GM12878 (cell line): Measurements from ENCODE around the gene ADGRF4. TPM values are rescaled to one million over a fixed set of nuclear protein-coding genes. Genes with fewer than 3 reads are reported as not detected.
A peak's percentile ranks its signal among the peaks of the same experiment; 100 is the strongest.

Experiments
- ATAC-seq: fragments of 200-7000 bp; cut with Tn5 transposase; 3 replicates; pipeline ENCODE4 v1.9.1; 2020; ENCODE audit warnings: mild to moderate bottlenecking, moderate library complexity
- BruUV-seq: library from RNA; stranded (reverse); fragments of 400-500 nt; replicated peaks from 2 replicates; lab custom pipeline; 2021; lab: Mats Ljungman, UMichigan
- CTCF ChIA-PET: fragments of 300-600 bp; sonication (Branson Sonifier 250); formaldehyde crosslinking; extraction: SDS; loops from one replicate; lab custom pipeline; 2021; ENCODE audit warnings: inconsistent platforms; lab: Yijun Ruan, JAX
- POLR2A ChIA-PET: fragments of 350-600 bp; formaldehyde crosslinking; extraction: SDS; loops from one replicate; lab custom pipeline; 2021; ENCODE audit warnings: inconsistent platforms; lab: Charles Lee
- RAD21 ChIA-PET: fragments of 300-600 bp; sonication (Branson Sonifier 250); formaldehyde crosslinking; loops from one replicate; lab custom pipeline; 2023; ENCODE audit warnings: antibody characterized with exemption; ENCODE audit not compliant: unreplicated experiment; lab: Charles Lee
- SMC1A ChIA-PET: fragments of 300-600 bp; sonication (Branson Sonifier 250); formaldehyde crosslinking; loops from one replicate; lab custom pipeline; 2023; ENCODE audit not compliant: unreplicated experiment, uncharacterized antibody; lab: Charles Lee
- DNase-seq: peaks from one replicate; pipeline ENCODE4 v3.0.0-alpha.2; 2011; ENCODE audit warnings: low read depth, low spot score
- FAIRE-seq: peaks from 3 replicates; lab custom pipeline; 2011; peaks lifted over from hg19 to GRCh38; lab: Jason Lieb, UNC
- H2AFZ ChIP-seq: 2 replicates; pipeline ENCODE4 v1.6.0; 2011; ENCODE audit warnings: low read depth, low read length, control low read depth; ENCODE audit not compliant: control insufficient read depth
- H3K27ac ChIP-seq: 2 replicates; pipeline ENCODE4 v1.5.1; 2011; ENCODE audit warnings: control low read depth; ENCODE audit not compliant: control insufficient read depth, insufficient read depth
- H3K27me3 ChIP-seq, 2 experiments: replicated peaks in 1 of 2; 2 replicates each; pipeline versions ENCODE4 v1.6.0 to v1.6.1; 2011; ENCODE audit warnings: low read length in 1 of 2; ENCODE audit not compliant: control insufficient read depth in 2 of 2, insufficient read depth in 2 of 2
- H3K36me3 ChIP-seq, 2 experiments: 2 replicates each; pipeline ENCODE4 v1.5.1; 2011; ENCODE audit warnings: low read length in 1 of 2; ENCODE audit not compliant: control insufficient read depth in 2 of 2, insufficient read depth in 2 of 2
- H3K4me1 ChIP-seq: 2 replicates; pipeline ENCODE4 v1.6.1; 2011; ENCODE audit warnings: mild to moderate bottlenecking, low read length, moderate library complexity, mixed read lengths; ENCODE audit not compliant: control insufficient read depth, insufficient read depth
- H3K4me2 ChIP-seq: 2 replicates; pipeline ENCODE4 v1.6.0; 2011; ENCODE audit warnings: control low read depth; ENCODE audit not compliant: control insufficient read depth, insufficient read depth
- H3K4me3 ChIP-seq: fragments of 200-600 bp; sonication (generic); 2 replicates; pipeline ENCODE4 v1.5.1; 2016
- H3K79me2 ChIP-seq: 2 replicates; pipeline ENCODE4 v1.6.0; 2011; ENCODE audit warnings: low read length; ENCODE audit not compliant: control insufficient read depth, insufficient read depth
- H3K9ac ChIP-seq: 2 replicates; pipeline ENCODE4 v1.8.0; 2011; ENCODE audit warnings: low read length, control low read depth, mixed read lengths; ENCODE audit not compliant: control insufficient read depth, insufficient read depth
- H3K9me3 ChIP-seq: replicated peaks from 3 replicates; pipeline ENCODE4 v1.5.1; 2011; ENCODE audit warnings: mild to moderate bottlenecking, low read length; ENCODE audit not compliant: control insufficient read depth, insufficient read depth
- H4K20me1 ChIP-seq: 2 replicates; pipeline ENCODE4 v1.6.0; 2011; ENCODE audit not compliant: control insufficient read depth, insufficient read depth
- BCL11A ChIP-seq: IDR thresholded peaks from 2 replicates; pipeline ENCODE4 v1.6.1; 2011; ENCODE audit warnings: low read depth, low read length
- CBX3 ChIP-seq: fragments of 200-600 bp; sonication (generic); IDR thresholded peaks from 2 replicates; pipeline ENCODE4 v1.6.1; 2016; ENCODE audit warnings: low read depth, borderline replicate concordance
- EP300 ChIP-seq, 2 experiments: fragments of 150-350 bp in 1 of 2; IDR thresholded peaks; 2 replicates each; pipeline ENCODE4 v1.6.1; 2011 to 2012; ENCODE audit warnings: low read depth in 2 of 2, low read length in 2 of 2, borderline replicate concordance in 1 of 2, improper control_type of control experiment in 1 of 2, inconsistent platforms in 1 of 2; ENCODE audit not compliant: control insufficient read depth in 1 of 2
- IKZF1 ChIP-seq: fragments of 450-650 bp; conservative IDR thresholded peaks from 2 replicates; pipeline ENCODE4 v1.6.1; 2017; ENCODE audit warnings: antibody characterized with exemption, mild to moderate bottlenecking
- KAT2A ChIP-seq: conservative IDR thresholded peaks from 2 replicates; pipeline ENCODE4 v1.6.1; 2011; ENCODE audit warnings: low read depth, low read length; ENCODE audit not compliant: control insufficient read depth
- PAX5 ChIP-seq: IDR thresholded peaks from 2 replicates; pipeline ENCODE4 v1.6.1; 2011; ENCODE audit warnings: low read depth, low read length, borderline replicate concordance
- RAD51 ChIP-seq: fragments of 450-650 bp; IDR thresholded peaks from 2 replicates; pipeline ENCODE4 v1.6.1; 2016; ENCODE audit warnings: moderate library complexity, mild to moderate bottlenecking, inconsistent platforms
- RCOR1 ChIP-seq: conservative IDR thresholded peaks from 2 replicates; pipeline ENCODE4 v1.6.1; 2012; ENCODE audit warnings: low read depth, low read length, improper control_type of control experiment
- SIX5 ChIP-seq: IDR thresholded peaks from 2 replicates; pipeline ENCODE4 v1.6.1; 2011; ENCODE audit warnings: mild to moderate bottlenecking, low read depth, low read length, moderate library complexity; ENCODE audit not compliant: severe bottlenecking
- SRF ChIP-seq, 2 experiments: IDR thresholded peaks; 2 replicates each; pipeline ENCODE4 v1.6.1; 2011; ENCODE audit warnings: low read depth in 2 of 2, low read length in 2 of 2, mild to moderate bottlenecking in 1 of 2, moderate library complexity in 1 of 2
- SUPT20H ChIP-seq: IDR thresholded peaks from 2 replicates; pipeline ENCODE4 v1.6.1; 2011; ENCODE audit warnings: low read depth, mild to moderate bottlenecking, low read length, moderate library complexity, borderline replicate concordance; ENCODE audit not compliant: control insufficient read depth
- TCF12 ChIP-seq: IDR thresholded peaks from 2 replicates; pipeline ENCODE4 v1.6.1; 2011; ENCODE audit warnings: low read depth, mild to moderate bottlenecking, low read length
- WRNIP1 ChIP-seq: IDR thresholded peaks from 2 replicates; pipeline ENCODE4 v1.6.1; 2011; ENCODE audit warnings: low read depth, low read length, improper control_type of control experiment, borderline replicate concordance
- ZNF622 ChIP-seq: fragments of 450-650 bp; IDR thresholded peaks from 2 replicates; pipeline ENCODE4 v1.6.1; 2017; ENCODE audit warnings: mild to moderate bottlenecking, inconsistent platforms
- WGBS: methylation state at CpG from one replicate; pipeline ENCODE4 v1.1.6; 2016; ENCODE audit warnings: low lambda C conversion rate; ENCODE audit not compliant: insufficient replicate concordance, insufficient coverage; ENCODE audit errors: missing lambda C conversion rate; 5-methylcytosine and 5-hydroxymethylcytosine counted together
- in situ Hi-C: fragments of 300-500 bp; cut with MboI; formaldehyde crosslinking; loops from 9 replicates; pipeline ENCODE4 v1.14.3; 2018; ENCODE audit warnings: mixed read lengths
- intact Hi-C: fragments of 100-400 bp; cut with micrococcal nuclease; formaldehyde crosslinking; loops from one replicate; pipeline ENCODE4 v1.14.2; 2022; ENCODE audit not compliant: unreplicated experiment
- polyA plus RNA-seq, 11 experiments: library from polyadenylated mRNA; depleted of rRNA in 4 of 11; unstranded in 6 of 11; stranded (reverse) in 5 of 11; fragments of >200 nt; fragmentation: Nextera tagmentation in 4 of 11; fragmentation: Illumina TruSeq in 1 of 11; extraction: Ambion mirVana in 4 of 11; extraction: Trizol in 1 of 11; gene quantifications; 1 replicate in 1 of 11; 2 replicates in 10 of 11; pipeline versions ENCODE4 v1.2.1 to v1.2.3, GENCODE V29; 2011 to 2016; ENCODE audit warnings: inconsistent platforms in 2 of 11, missing spikeins in 2 of 11, low read depth in 1 of 11
- total RNA-seq, 4 experiments: library from RNA; depleted of rRNA in 3 of 4; stranded (reverse); fragments of >200 nt in 3 of 4; fragmentation: Illumina TruSeq in 1 of 4; extraction: Trizol in 1 of 4; gene quantifications; 2 replicates each; pipeline versions ENCODE4 v1.2.1 to v1.2.3, GENCODE V29; 2013 to 2021

The ADGRF4 gene
- total and polyA plus RNA-seq, 10 of the 15 experiments (the other 5 are each of a cell fraction or from before 2014, with no cell fraction given) = 0.04 to 0.12 (median 0.06) TPM; not detected in 5

- RAD21 ChIA-PET = no interaction called here
- H3K27ac ChIP-seq = no peak overlapping the region
- BruUV-seq = no TSS peak
- SMC1A ChIA-PET = interaction anchor here (1.1 kb wide), 1 partner anchor 15 kb away, joined by 3 read pairs; no protein-coding TSS in a partner anchor
- DNase-seq = no peak
- H3K4me1 ChIP-seq = no peaks in the 10 kb centered on the region
- no peak overlapping the region for H2AFZ ChIP-seq
- no peaks in the 10 kb centered on the region for H4K20me1 ChIP-seq
- H3K79me2 ChIP-seq = no peaks in the 10 kb centered on the region
- H3K9ac ChIP-seq = no peak overlapping the region
- ATAC-seq = no peak
- POLR2A ChIA-PET = no interaction called here
- in situ Hi-C loops = no loop called here
- TF ChIP-seq RAD51 (no peak), SUPT20H (no peak), KAT2A (no peak), IKZF1 (no peak), SIX5 (no peak)
- intact Hi-C loops = no loop called here
- no peaks in the 10 kb centered on the region for H3K27me3 ChIP-seq
- CTCF ChIA-PET = interaction anchor here (0.9 to 1.2 kb wide), 2 partner anchors 33 to 48 kb away, joined by 3 read pairs; no protein-coding TSS in a partner anchor
- no peaks in the 10 kb centered on the region for H3K36me3 ChIP-seq
- no peak overlapping the region for H3K4me3 ChIP-seq
- no peak overlapping the region for H3K4me2 ChIP-seq
- no peaks in the 10 kb centered on the region for H3K9me3 ChIP-seq
- 0% methylated on average over 1 of the region's 1 CpG for WGBS
- FAIRE-seq = no peak
Observed at GRCh38 chr6:47686411-47686810, 12.0 kb upstream of the ADGRF4 start.

DNA sequence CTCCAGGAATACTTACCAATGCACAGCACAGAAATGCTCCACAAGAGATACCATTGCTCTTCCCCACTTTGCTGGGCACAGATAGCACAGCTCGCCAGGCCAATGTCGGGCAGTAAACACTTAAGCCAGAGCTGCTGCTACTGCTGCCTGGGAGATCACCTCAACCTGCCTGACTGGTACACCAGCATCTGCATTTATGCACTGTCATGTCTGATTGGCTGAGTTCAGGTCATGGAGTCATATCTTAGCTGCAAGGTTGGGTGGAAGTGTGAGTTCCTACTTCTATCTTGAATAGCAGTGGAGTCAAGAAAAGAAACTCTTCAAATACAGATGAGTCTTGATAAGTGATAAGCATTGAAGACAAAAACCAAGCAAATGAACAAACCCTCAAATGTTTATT, 10.9 kb upstream of the ADGRF4 start:
- TF ChIP-seq KAT2A = no peak
- TF ChIP-seq ZNF622 = no peak
- TF ChIP-seq EP300 (IDR thresholded peaks at IDR 0.05; ENCODE audit: borderline replicate concordance in 1 of 2, control insufficient read depth in 1 of 2, low read depth in 2 of 2, low read length in 2 of 2) = no peak
- no peak for TF ChIP-seq PAX5
- no peak for TF ChIP-seq CBX3
- TF ChIP-seq SRF (IDR thresholded peaks at IDR 0.05; ENCODE audit: low read depth in 2 of 2, low read length in 2 of 2) = no peak
- no peak for TF ChIP-seq WRNIP1
- no peak for TF ChIP-seq BCL11A
- TF ChIP-seq RCOR1 = no peak
- no peak for TF ChIP-seq TCF12
- Histone ChIP-seq H3K9me3 (no peaks in the 10 kb centered on the region), H4K20me1 (no peaks in the 10 kb centered on the region), H3K4me2 (no peak overlapping the region), H3K36me3 (no peaks in the 10 kb centered on the region), H3K27ac (no peak overlapping the region), H3K9ac (no peak overlapping the region), H2AFZ (no peak overlapping the region), H3K79me2 (no peaks in the 10 kb centered on the region), H3K4me3 (no peak overlapping the region), H3K4me1 (no peaks in the 10 kb centered on the region), H3K27me3 (no peaks in the 10 kb centered on the region)
- ChIA-PET RAD21 (no interaction called here), SMC1A (interaction anchor here (0.9 kb wide), 1 partner anchor 46 kb away, joined by 3 read pairs; no protein-coding TSS in a partner anchor), CTCF (no interaction called here), POLR2A (no interaction called here)
- ATAC-seq (0 out of 3 replicates have a peak, but pooled peaks have one; percentile 33), DNase-seq (no peak), FAIRE-seq (no peak)
- intact Hi-C loops (no loop called here), in situ Hi-C loops (no loop called here)
- no TSS peak for BruUV-seq
- 94% methylated on average over 2 of the region's 2 CpGs for WGBS
